OCI-LY7 (cell line): ENCODE data around the gene ICOS. TPM values are rescaled to one million over a fixed set of nuclear protein-coding genes. Genes with fewer than 3 reads are reported as not detected.
"Not testable (repeated sequence)": the region's sequence is repeated elsewhere in the genome, so short reads cannot be mapped to it uniquely, and the experiment has no call there.

Experiments
- BruUV-seq: library from RNA; stranded (reverse); fragments of 400-500 nt; replicated peaks from 2 replicates; lab custom pipeline; 2021; lab: Mats Ljungman, UMichigan
- CTCF ChIA-PET: fragments of 300-600 bp; sonication (Branson Sonifier 250); formaldehyde crosslinking; loops from one replicate; lab custom pipeline; 2022; ENCODE audit warnings: antibody characterized with exemption; ENCODE audit not compliant: unreplicated experiment; lab: Charles Lee
- POLR2A ChIA-PET: fragments of 300-600 bp; sonication (Branson Sonifier 250); formaldehyde crosslinking; loops from one replicate; lab custom pipeline; 2022; ENCODE audit warnings: antibody characterized with exemption; lab: Charles Lee
- DNase-seq: peaks from one replicate; pipeline ENCODE4 v3.0.0-alpha.2; 2015; ENCODE audit warnings: low spot score
- H2AFZ ChIP-seq: fragments of 200-600 bp; sonication (generic), shearing (Covaris generic); 2 replicates; pipeline ENCODE4 v1.6.1; 2014; ENCODE audit warnings: mild to moderate bottlenecking, antibody characterized with exemption, low read length, moderate library complexity
- H3K27ac ChIP-seq: fragments of 200-600 bp; sonication (generic); 2 replicates; pipeline ENCODE4 v1.5.1; 2014; ENCODE audit warnings: mixed run types, low read depth, mild to moderate bottlenecking, moderate library complexity, low read length, inconsistent platforms; ENCODE audit not compliant: poor library complexity, severe bottlenecking
- H3K36me3 ChIP-seq: fragments of 200-600 bp; sonication (generic); 2 replicates; pipeline ENCODE4 v1.6.1; 2014; ENCODE audit warnings: mild to moderate bottlenecking, antibody characterized with exemption, low read length, moderate library complexity, mixed read lengths; ENCODE audit not compliant: insufficient read depth
- H3K4me1 ChIP-seq: fragments of 200-600 bp; sonication (generic); 2 replicates; pipeline ENCODE4 v1.5.1; 2014; ENCODE audit warnings: mild to moderate bottlenecking, low read length; ENCODE audit not compliant: insufficient read depth, poor library complexity, severe bottlenecking
- H3K4me2 ChIP-seq: fragments of 200-600 bp; sonication (generic); 2 replicates; pipeline ENCODE4 v1.6.1; 2014; ENCODE audit warnings: mild to moderate bottlenecking, low read length
- H3K4me3 ChIP-seq: fragments of 200-600 bp; sonication (generic); 2 replicates; pipeline ENCODE4 v1.5.1; 2014; ENCODE audit warnings: mild to moderate bottlenecking, low read depth, low read length; ENCODE audit not compliant: poor library complexity, severe bottlenecking
- H3K79me2 ChIP-seq: fragments of 200-600 bp; sonication (generic); 2 replicates; pipeline ENCODE4 v1.6.1; 2016; ENCODE audit warnings: low read depth, mild to moderate bottlenecking, low read length, moderate library complexity, mixed read lengths; ENCODE audit not compliant: insufficient read depth
- H3K9me2 ChIP-seq: fragments of 200-600 bp; sonication (generic); 2 replicates; pipeline ENCODE4 v1.6.1; 2016; ENCODE audit warnings: mild to moderate bottlenecking, low read length, mixed read lengths; ENCODE audit not compliant: insufficient read depth
- H3K9me3 ChIP-seq: fragments of 200-600 bp; sonication (generic); 2 replicates; pipeline ENCODE4 v1.6.1; 2014; ENCODE audit warnings: mild to moderate bottlenecking, mixed run types, low read length, mixed read lengths
- H4K20me1 ChIP-seq: fragments of 200-600 bp; sonication (generic); 2 replicates; pipeline ENCODE4 v1.6.1; 2014; ENCODE audit warnings: mild to moderate bottlenecking, antibody characterized with exemption, low read length, moderate library complexity, mixed read lengths; ENCODE audit not compliant: insufficient read depth
- CTCF ChIP-seq: fragments of 200-600 bp; sonication (generic); conservative IDR thresholded peaks from 2 replicates; pipeline ENCODE4 v1.5.1; 2014; ENCODE audit warnings: mild to moderate bottlenecking, antibody characterized with exemption, low read length, moderate library complexity, mixed read lengths
- EZH2phosphoT487 ChIP-seq: fragments of 200-600 bp; sonication (generic); IDR thresholded peaks from 2 replicates; pipeline ENCODE4 v1.6.1; 2018; ENCODE audit warnings: low read depth, borderline replicate concordance, mild to moderate bottlenecking, mixed run types, antibody characterized with exemption, low read length, moderate library complexity, mixed read lengths
- intact Hi-C: fragments of 100-400 bp; cut with micrococcal nuclease; formaldehyde crosslinking; loops from one replicate; pipeline ENCODE4 v1.10.0; 2022; ENCODE audit not compliant: unreplicated experiment
- total RNA-seq, 2 experiments: library from RNA; depleted of rRNA in 1 of 2; stranded (reverse); fragments of >200 nt in 1 of 2; shearing (Covaris generic) in 1 of 2; gene quantifications; 2 replicates each; pipeline ENCODE4 v1.2.3, GENCODE V29; 2014 to 2022

ICOS gene
- total RNA-seq, 2 experiments from 2014 or later = not detected

- Histone ChIP-seq H3K4me3 (no peak overlapping the region), H3K27ac (no peak overlapping the region), H2AFZ (no peak overlapping the region), H3K4me2 (no peak overlapping the region), H3K36me3 (no peaks in the 10 kb centered on the region), H3K79me2 (no peaks in the 10 kb centered on the region), H4K20me1 (no peaks in the 10 kb centered on the region), H3K9me3 (no peaks in the 10 kb centered on the region), H3K9me2 (no peaks in the 10 kb centered on the region), H3K4me1 (no peaks in the 10 kb centered on the region)
- intact Hi-C loops = no loop called here
- DNase-seq = no peak
- CTCF ChIA-PET = interaction anchor here (0.6 kb wide), 1 partner anchor 821 kb away, joined by 3 read pairs; no protein-coding TSS in a partner anchor
- no peak for TF ChIP-seq CTCF
- no peak for TF ChIP-seq EZH2phosphoT487
- no TSS peak for BruUV-seq
- POLR2A ChIA-PET = interaction anchor here (1.6 kb wide), 1 partner anchor 12 kb away, joined by 3 read pairs; no protein-coding TSS in a partner anchor
These were observed 46.6 kb downstream of the ICOS start for GRCh38 chr2:203983064-203983715.

- H3K4me1 ChIP-seq, H3K4me2 ChIP-seq, DNase-seq, intact Hi-C loops, H3K9me2 ChIP-seq, H4K20me1 ChIP-seq, CTCF ChIA-PET, H3K36me3 ChIP-seq, H2AFZ ChIP-seq, H3K79me2 ChIP-seq, H3K4me3 ChIP-seq, BruUV-seq, H3K27ac ChIP-seq, H3K9me3 ChIP-seq: not testable (repeated sequence)
- POLR2A ChIA-PET = interaction anchor here (0.6 kb wide), 1 partner anchor 161 kb away, joined by 3 read pairs; no protein-coding TSS in a partner anchor
These were observed 49.4 kb downstream of the ICOS start for GRCh38 chr2:203985978-203986377.

GRCh38 chr2:203987959-203988358 lies 51.4 kb downstream of the ICOS start:
- intact Hi-C loops = no loop called here
- no peak for DNase-seq
- no peak overlapping the region for H3K4me2 ChIP-seq
- BruUV-seq = no TSS peak
- H4K20me1 ChIP-seq = no peaks in the 10 kb centered on the region
- H3K79me2 ChIP-seq = no peaks in the 10 kb centered on the region
- ChIA-PET POLR2A (interaction anchor here (0.6 kb wide), 1 partner anchor 175 kb away, joined by 6 read pairs; no protein-coding TSS in a partner anchor), CTCF (no interaction called here)
- no peak overlapping the region for H3K27ac ChIP-seq
- no peak overlapping the region for H2AFZ ChIP-seq
- no peaks in the 10 kb centered on the region for H3K9me2 ChIP-seq
- H3K4me1 ChIP-seq = no peaks in the 10 kb centered on the region
- TF ChIP-seq EZH2phosphoT487 (no peak), CTCF (no peak)
- no peaks in the 10 kb centered on the region for H3K36me3 ChIP-seq
- H3K9me3 ChIP-seq = no peaks in the 10 kb centered on the region
- H3K4me3 ChIP-seq = no peak overlapping the region
